ENCODE data around the gene EED. TPM values are rescaled to one million over a fixed set of nuclear protein-coding genes. Genes with fewer than 3 reads are reported as not detected.
A peak's percentile ranks its signal among the peaks of the same experiment; 100 is the strongest.

The EED gene
- polyA plus RNA-seq, 1 experiment = 17.5 TPM

GRCh38 chr11:86214710-86215109, 29.8 kb upstream of the EED start:
- no peak overlapping the region for H3K4me3 ChIP-seq (ENCODE audit: low read depth, low read length)
- ChIA-PET POLR2A (no interaction called here), CTCF (interaction anchor here (0.8 to 4.7 kb wide), 2 partner anchors 9 to 173 kb away, joined by 4 to 52 read pairs; no protein-coding TSS in a partner anchor)
- H3K27ac ChIP-seq (ENCODE audit: low read depth, low read length) = no peak overlapping the region
- no peak; the same call in 1 of the 2 replicates for TF ChIP-seq CTCF (IDR thresholded peaks at IDR 0.05; ENCODE audit: low read depth, low read length)
- H3K27me3 ChIP-seq (ENCODE audit: control insufficient read depth, insufficient read depth, low read length) = no peaks in the 10 kb centered on the region
- no peaks in the 10 kb centered on the region for H3K9me3 ChIP-seq (ENCODE audit: control insufficient read depth, insufficient read depth, low read length)
- DNase-seq (ENCODE audit: low read depth, low spot score) = no peak

- CTCF ChIA-PET = interaction anchor here (0.5 to 4.7 kb wide), 33 partner anchors 11 to 363 kb away, joined by 3 to 52 read pairs (median 3); partner anchors contain the start of gene CCDC83
- Histone ChIP-seq H3K4me3 (ENCODE audit: low read depth, low read length) (peak overlapping the region; percentile 29), H3K27me3 (ENCODE audit: control insufficient read depth, insufficient read depth, low read length) (no peaks in the 10 kb centered on the region), H3K27ac (ENCODE audit: low read depth, low read length) (no peak overlapping the region), H3K9me3 (ENCODE audit: control insufficient read depth, insufficient read depth, low read length) (no peaks in the 10 kb centered on the region)
- TF ChIP-seq CTCF (IDR thresholded peaks at IDR 0.05; ENCODE audit: low read depth, low read length) = peak; percentile 97
- POLR2A ChIA-PET = interaction anchor here (0.8 to 1.1 kb wide), 3 partner anchors 27 to 151 kb away, joined by 3 read pairs; no protein-coding TSS in a partner anchor
- peak; percentile 41 for DNase-seq (ENCODE audit: low read depth, low spot score)
Measured at GRCh38 chr11:86218125-86219084, 26.1 kb upstream of the EED start.

GRCh38 chr11:86219311-86220193, 25.0 kb upstream of the EED start:
- ChIA-PET POLR2A (interaction anchor here (1.1 kb wide), 1 partner anchor 152 kb away, joined by 3 read pairs; no protein-coding TSS in a partner anchor), CTCF (interaction anchor here (0.7 to 4.7 kb wide), 7 partner anchors 12 to 206 kb away, joined by 3 to 52 read pairs (median 5); no protein-coding TSS in a partner anchor)
- Histone ChIP-seq H3K27ac (ENCODE audit: low read depth, low read length) (no peak overlapping the region), H3K27me3 (ENCODE audit: control insufficient read depth, insufficient read depth, low read length) (no peaks in the 10 kb centered on the region), H3K9me3 (ENCODE audit: control insufficient read depth, insufficient read depth, low read length) (no peaks in the 10 kb centered on the region), H3K4me3 (ENCODE audit: low read depth, low read length) (no peak overlapping the region)
- TF ChIP-seq CTCF (IDR thresholded peaks at IDR 0.05; ENCODE audit: low read depth, low read length) = no peak
- DNase-seq (ENCODE audit: low read depth, low spot score) = no peak

GRCh38 chr11:86220653-86221052, 23.9 kb upstream of the EED start:
- no peak for DNase-seq (ENCODE audit: low read depth, low spot score)
- TF ChIP-seq CTCF (IDR thresholded peaks at IDR 0.05; ENCODE audit: low read depth, low read length) = no peak
- ChIA-PET CTCF (interaction anchor here (2.9 kb wide), 1 partner anchor 179 kb away, joined by 13 read pairs; no protein-coding TSS in a partner anchor), POLR2A (no interaction called here)
- Histone ChIP-seq H3K4me3 (ENCODE audit: low read depth, low read length) (no peak overlapping the region), H3K27ac (ENCODE audit: low read depth, low read length) (no peak overlapping the region), H3K27me3 (ENCODE audit: control insufficient read depth, insufficient read depth, low read length) (no peaks in the 10 kb centered on the region), H3K9me3 (ENCODE audit: control insufficient read depth, insufficient read depth, low read length) (no peaks in the 10 kb centered on the region)
